NCI-H1694 treated with DMSO at 0.1 percent for 48 hours (cell line): ENCODE data around the gene PRICKLE2.
A peak's percentile ranks its signal among the peaks of the same experiment; 100 is the strongest.

Source experiments
- DNase-seq: peaks from one replicate; lab custom pipeline; 2025; lab: John Stamatoyannopoulos, UW

Gene PRICKLE2

DNA sequence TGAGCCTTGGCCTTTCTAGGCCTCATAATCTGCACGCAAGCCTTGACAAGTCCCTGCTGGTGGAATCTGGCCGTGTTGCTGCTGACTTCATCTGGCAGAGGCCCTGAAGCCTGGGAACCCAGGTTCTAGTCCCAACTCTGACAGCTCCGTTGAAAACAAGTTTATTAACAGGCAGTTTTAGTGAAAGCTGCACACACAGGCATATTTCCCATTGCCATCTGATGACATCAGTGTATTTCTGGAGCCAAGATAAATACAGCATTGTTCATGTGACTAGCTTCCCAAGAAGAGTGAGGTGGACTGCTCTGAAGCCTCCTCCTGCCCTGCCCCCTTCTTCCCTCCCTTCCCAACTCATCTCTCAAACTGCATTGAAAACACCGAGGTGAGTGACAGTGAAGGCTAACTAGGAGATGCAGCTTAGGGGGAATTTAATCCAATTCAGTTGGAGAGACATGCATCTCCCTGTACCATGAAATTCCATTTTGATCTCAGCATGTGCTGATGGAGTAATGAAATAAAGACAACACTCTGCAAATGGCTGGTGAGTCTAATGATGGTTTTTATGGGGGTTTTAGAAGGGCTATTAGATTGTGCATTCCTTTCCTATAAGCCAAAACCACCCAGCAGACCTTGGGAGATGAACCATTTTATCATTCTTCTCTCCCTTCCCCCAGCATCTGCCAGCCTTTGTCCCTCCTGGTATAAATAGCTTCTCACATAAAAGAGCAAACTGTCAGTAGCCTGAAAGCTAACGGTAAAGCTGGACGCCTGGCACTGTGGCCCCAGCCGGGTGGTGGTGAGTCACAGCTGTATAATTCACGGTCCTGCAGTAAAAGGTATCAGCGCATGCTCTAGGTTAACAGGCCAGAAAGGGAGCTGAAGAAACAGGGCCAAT lies 38.0 kb downstream of the PRICKLE2 start:
- DNase-seq: peak; percentile 77

DNA sequence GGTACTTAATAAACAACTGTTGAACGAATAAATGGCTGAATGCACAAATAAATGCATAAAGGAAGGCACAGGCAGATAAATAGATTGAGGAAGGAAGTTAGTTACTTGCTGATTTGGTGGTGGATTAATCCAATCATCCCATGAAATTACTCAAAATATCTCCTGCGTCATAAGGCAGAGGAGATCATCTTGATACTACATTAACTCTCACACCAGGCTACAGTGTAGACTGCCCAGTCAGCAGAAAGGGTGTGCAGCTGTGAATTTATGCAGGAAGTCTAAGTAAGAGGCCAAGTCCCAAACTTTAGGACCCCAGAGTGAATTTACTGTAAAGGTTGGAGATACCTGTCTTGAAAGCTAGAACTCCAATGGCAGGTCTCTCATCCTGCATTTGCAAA lies 38.6 kb downstream of the PRICKLE2 start:
- DNase-seq: peak; percentile 42

DNA sequence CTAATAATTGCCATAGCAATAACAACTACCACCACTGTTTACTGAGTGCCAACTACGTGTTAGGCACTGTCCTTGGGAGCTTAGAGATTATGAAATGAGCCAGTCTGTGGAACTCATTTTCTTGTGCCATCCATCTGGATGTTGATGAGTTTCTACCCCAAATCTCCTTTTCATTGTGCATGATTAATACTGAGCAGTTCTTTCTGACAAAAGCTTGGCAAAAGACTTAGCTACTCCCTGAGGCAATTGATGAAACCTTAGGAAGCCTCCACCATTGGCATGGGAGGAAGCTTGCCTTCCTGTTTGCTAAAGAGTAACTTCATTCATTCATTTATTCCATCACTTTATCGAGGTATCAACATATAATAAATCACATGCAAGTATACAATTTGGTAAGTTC lies 39.8 kb downstream of the PRICKLE2 start:
- DNase-seq: no peak

DNA sequence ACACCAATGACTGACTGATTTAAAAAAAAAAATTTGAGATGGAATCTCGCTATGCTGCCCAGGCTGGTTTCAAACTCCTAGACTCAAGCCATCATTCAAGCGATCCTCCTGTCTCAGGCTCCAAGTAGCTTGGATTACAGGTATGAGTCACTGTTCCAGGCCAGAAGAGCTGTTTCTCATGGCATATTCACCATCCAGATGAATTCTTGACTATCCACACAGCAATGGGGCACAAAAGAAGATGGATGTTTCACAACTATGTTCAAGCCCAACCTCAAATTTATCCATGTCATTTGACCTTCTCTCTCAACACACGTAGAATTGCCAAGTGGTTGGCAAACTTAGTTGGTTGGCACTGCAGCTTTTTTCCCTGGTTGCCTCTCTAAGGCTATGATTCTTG lies 40.6 kb downstream of the PRICKLE2 start:
- no peak for DNase-seq

DNA sequence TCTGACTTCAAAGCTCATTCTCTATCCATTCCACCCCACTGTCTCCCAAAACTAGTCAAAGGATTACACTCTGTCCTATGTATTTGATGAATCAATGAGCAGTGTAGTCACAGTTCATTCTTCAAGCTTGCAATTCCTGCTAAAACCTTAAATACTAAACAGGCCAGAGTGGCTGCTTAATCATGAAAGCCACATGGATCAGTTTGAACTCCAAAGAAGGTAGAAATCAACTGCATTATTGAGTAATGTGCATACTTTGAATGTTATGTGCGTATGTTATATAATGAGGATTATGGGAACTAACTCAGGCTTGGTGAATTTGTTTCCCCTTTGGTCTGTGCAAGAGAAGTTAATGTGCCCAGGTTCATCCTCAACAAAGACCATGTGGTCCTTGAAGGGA lies 45.4 kb downstream of the PRICKLE2 start:
- no peak for DNase-seq

DNA sequence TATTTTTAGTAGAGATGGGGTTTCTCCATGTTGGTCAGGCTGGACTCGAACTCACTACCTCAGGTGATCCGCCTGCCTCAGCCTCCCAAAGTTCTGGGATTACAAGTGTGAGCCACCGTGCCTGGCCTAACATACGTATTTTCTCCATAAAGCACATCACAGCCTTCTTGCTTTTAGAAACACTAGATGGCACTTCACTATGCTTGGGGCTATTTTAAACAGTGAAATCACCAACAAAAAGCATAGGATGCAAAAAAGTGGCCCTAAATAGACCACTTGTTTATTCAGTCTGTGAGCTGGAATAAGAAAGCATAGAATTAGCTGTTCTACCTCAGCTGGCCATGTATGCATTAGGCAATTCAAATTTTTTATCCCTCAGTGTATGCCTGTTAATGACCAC lies 46.0 kb downstream of the PRICKLE2 start:
- no peak for DNase-seq

DNA sequence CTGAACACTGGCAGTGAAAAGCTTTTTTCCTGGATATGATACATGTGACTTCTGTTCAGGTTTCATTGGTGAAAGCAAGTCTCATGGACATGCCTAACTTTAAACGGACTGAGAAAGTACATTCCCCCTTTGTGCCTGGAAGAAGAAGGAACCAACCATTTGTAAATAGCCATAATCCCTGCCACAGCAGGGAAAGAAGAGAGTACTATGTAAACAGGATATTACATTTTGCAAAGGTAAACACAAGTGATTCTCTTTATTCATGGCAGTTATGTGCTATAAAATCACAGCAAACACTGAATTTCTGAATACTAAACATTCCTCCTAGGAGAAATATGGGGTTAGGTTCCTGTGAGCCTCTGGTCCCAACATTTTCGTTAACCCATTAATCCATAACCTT lies 46.8 kb downstream of the PRICKLE2 start:
- DNase-seq: no peak

DNA sequence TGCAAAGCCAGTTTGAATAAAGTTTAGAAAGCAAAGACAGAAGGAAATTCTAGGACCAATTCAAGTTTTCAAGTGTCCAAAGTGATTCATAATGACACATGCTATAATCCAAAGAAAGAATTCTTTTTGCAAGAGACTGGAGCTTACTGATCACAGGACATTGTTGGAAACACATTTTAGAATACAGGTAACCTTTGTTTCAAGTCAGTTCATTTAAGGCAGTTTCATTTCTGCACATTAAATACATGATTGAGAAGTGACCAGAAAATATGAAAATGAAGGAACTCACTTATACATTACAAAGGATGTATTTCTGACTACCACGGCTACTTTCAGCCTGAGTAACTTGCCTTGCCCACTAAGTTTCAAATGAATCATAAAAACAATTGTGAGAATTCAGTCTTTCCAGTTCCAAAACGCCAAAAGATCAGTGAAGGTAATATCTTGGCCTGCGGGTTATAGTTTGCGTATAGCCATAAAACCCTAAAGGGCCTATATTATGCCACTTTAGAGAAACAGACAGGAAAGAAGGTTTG lies 48.7 kb downstream of the PRICKLE2 start:
- DNase-seq: no peak

DNA sequence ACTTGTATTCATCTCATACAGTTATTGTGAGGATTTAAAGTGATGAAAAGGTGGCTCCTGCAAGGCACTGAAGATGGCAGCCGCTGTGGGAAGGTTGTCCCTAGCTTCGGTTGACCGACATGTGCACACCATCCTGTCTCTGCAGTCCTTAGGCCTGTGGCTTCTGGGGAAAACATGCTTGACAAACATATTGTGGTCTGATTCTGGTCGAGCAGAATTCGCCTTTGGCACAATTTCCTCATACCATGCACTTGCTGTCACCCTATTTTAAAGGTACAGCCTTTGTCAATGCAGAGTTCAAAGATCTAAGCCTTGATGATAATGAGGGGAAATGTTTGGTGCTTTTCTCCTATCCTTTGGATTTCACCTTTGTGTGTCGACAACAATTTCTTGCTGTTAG lies 50.9 kb downstream of the PRICKLE2 start:
- no peak for DNase-seq

DNA sequence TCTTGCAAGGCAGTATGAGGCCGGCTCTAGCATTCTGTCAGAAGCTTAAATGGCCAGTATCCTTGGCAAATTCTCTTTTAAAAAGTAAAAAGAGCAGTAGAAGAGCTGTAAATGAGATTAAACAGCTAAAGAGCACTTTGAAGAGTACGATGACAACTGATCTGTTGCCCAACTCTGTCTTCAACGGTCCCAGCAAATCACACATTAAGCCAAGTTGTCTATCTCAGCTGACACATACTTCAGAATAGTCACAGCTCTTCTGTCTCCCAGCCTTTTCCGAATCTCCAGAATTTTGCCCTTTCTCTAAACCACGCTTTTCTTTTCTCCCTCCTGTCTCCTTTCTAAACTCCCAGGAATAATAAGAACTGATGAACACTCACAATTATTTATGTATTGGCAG lies 51.7 kb downstream of the PRICKLE2 start:
- no peak for DNase-seq

DNA sequence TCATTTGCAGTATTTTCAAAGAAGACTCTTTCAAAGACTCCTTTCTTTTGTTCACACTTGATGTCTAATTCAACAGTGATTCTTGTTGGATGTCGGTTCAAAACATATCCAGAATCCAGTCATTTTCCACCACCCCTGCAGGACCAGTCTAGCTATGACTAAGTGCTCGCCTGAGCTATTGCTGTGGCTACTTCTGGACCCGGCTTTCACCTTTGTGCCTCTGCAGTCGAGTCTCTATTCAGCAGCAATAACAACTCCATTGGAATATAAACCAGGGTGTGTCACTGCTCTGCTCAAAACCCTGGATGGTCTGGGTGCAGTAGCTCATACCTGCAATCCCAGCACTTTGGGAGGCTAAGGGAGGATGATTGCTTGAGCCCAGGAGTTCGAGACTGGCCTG lies 55.0 kb downstream of the PRICKLE2 start:
- DNase-seq: no peak

DNA sequence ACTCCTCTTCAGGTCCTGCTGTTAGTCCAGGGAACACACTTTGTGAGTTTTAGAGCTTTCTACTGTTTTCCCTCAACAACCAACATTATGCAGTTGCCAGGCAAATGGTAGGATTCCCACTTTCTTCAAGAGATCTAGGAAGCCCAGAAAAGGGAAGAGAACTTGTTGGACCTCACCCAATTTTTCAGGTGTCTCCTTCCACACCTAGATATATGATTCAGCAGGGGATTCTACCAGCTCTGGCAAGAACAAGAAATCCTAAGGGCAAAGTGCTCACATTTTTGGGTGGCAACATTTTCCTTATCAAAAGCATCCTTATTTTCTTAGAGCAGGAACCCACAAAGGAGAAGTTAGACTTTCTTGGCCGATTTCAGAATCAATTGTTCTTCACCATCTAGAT lies 57.4 kb downstream of the PRICKLE2 start:
- DNase-seq: no peak

DNA sequence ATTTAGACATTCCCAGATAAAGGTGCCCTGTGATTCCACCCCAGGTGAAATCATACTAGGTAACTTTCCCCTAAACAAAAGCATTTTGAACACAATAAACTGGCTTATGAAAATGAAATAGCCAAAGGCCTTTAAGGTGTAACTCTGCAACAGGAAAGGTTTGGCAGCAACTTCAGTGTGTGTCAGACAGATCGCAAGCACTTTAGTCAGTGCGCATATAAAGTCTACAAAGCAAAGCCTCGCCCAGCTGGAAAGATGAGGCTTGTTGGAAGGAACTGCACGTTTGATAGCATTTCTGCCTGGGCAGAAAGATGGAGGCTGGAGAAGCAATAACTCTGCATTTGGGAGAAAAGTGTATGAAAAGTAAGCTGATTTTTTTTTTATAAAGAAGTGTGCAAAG lies 57.9 kb downstream of the PRICKLE2 start:
- DNase-seq: no peak

DNA sequence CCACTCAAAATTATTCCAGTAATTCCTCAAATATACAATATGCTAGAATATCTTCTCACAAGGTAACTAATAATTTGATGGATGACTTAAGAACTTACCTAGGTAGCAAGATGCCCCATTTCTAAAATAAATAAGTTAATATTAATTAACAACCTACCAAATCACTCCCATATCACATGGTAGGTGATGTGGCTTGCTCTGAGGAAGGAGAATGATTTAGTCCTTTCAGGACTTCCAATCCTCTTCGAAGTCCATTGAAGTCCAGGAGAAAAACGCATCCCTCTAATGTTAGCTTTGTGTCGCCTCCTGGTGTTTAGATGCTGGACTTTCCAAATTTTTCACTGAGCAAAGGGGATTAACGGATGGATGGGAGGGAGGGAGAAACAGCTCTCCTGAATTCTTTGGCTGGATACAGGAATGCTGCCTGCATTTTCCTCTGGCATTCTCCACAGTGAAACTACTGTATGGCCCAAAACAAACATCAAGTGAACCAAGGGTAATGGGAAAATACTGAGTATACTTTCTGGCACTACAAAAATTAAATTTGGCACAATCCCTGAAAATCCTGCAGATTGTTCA lies 58.6 kb downstream of the PRICKLE2 start:
- peak; percentile 1 for DNase-seq

DNA sequence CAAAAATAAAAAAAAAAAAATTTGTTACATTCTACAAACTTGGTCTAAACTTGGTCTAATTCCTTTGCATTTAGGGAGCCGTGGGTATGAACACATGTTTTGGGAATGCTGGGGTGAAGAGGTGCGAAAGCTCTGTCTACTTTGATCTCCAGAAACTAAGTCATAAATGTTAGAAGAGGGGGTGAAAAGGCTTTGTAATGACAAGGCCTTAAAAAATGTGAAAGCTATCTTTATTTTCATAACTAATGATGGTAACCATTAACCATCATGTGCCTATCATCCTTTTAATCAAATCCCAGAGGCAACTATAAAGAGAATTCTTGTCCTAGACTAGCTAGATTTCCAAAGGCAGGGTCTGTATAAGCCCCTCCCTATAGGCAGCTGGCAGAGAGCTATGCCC lies 60.9 kb downstream of the PRICKLE2 start:
- no peak for DNase-seq

DNA sequence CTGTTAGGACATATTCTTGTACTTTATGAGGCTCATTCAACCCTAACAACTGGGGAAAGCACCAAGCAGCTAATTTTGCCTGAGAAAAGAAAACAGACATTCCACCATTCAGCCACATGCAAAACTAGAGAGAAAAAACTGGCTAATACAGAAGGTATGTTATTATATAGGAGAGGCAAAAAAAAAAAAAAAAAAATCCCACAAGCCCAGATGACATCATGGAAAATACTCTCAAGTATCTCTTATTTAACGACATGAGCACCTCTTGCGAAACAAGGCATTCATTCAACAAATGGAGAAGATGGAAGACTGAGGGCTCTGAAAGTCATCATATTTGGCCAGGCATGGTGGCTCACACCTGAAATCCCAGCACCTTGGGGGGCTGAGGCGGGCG lies 61.5 kb downstream of the PRICKLE2 start:
- no peak for DNase-seq

DNA sequence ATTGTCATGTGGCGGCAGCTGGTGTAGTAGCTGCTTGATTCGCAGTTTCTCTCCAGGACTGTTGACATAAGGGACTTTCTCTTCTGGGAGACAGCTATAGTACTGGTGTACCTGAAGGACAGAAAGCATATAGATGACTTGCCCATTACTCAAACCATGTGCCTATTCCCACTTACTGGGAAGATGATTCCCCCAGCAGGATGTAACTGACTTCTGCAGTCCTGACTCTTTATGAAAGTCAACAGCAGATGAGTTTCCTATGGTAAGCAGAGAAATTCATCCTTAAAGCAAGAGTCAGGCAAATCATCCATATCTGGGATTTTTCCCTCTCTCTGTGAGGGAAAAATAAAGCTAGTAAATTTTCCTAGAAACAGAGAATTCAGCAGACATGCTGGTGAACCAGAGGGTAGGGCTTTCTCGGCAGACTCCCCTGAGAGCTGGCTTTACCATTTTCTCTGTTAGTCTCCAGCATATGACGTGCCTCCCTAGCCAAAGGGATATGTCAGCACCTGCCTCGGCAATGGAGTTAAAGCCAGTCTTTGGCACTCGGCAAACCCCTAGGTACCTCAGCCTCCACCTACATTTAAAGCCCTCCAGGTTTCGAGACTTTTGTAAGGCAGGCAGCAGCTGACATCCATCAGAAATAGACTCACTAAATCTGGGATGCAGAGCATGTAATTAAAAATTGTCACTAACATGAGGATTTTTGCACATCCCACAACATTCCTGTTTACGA lies 62.1 kb downstream of the PRICKLE2 start:
- DNase-seq: no peak

DNA sequence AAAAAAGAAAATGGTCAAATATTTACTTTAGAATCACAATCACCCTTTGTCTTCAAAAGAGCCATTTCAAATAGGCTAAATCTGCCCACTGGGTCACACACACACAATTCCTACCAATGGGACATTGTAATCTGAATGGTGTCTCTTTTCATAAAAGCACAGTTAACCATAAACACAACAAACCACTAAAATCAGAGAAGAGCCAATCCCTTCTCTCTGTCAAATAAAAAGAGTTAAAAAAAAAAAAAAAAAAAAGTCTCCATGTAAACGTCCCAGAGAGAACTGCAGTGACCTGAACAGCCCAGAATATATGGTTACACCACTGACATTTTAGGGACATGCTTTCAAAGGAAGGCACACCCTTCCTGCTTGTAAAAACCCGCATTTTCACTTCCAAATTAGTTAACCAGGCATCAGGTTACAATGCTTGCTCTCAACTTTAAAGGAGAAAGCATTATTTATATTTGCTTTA lies 63.7 kb downstream of the PRICKLE2 start:
- DNase-seq: no peak

DNA sequence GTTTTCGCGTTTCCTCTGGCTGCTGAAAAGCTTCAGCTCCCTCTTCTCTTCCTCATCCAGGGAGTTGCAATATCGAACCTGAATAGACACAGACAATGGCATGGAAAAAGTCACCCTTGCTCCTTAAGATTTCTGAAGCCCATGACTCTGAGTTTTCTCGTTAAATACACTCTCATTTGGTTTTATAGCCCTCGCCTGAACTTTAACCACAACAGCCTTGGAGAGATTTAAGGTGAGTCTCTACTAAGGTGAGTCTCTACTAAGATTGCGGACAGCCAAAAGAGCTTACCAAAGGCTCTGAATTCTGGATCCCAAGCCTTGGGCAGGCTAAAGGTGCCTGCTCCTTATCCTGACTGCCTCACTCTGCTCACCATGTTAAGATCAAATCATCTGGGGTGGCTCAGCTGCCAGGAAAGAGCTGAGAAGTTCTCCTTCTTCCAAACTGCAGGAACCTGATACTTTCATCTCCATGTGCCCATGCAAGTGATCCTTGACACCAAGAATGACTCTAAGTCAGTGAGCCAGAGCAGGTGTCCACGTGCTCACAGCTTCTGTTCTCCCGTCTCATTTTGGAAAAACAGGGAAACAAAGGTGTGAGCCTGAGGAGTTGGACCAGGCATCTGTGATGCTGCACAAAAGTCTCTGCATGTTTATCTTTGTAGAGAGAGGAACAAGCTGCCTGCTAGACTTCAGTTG lies 65.1 kb downstream of the PRICKLE2 start:
- DNase-seq: no peak

DNA sequence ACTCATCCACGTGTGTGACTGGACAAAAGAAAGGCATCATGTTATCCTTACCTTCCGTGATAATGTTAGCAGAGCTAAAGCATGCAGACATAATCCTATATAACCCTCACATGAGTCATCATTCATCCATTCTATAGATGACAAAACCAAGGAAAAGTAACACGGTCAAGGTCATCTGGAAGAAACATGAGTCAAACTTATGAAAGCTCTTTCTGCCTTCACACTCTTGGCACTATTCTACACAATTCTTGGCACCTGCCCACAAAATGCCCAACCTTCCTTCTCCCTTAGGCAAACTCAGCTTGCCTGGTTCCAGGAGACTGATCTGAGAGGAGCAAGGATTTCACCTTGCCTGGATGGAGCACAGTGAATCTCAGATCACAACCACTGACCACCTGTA lies 66.9 kb downstream of the PRICKLE2 start:
- DNase-seq: no peak

DNA sequence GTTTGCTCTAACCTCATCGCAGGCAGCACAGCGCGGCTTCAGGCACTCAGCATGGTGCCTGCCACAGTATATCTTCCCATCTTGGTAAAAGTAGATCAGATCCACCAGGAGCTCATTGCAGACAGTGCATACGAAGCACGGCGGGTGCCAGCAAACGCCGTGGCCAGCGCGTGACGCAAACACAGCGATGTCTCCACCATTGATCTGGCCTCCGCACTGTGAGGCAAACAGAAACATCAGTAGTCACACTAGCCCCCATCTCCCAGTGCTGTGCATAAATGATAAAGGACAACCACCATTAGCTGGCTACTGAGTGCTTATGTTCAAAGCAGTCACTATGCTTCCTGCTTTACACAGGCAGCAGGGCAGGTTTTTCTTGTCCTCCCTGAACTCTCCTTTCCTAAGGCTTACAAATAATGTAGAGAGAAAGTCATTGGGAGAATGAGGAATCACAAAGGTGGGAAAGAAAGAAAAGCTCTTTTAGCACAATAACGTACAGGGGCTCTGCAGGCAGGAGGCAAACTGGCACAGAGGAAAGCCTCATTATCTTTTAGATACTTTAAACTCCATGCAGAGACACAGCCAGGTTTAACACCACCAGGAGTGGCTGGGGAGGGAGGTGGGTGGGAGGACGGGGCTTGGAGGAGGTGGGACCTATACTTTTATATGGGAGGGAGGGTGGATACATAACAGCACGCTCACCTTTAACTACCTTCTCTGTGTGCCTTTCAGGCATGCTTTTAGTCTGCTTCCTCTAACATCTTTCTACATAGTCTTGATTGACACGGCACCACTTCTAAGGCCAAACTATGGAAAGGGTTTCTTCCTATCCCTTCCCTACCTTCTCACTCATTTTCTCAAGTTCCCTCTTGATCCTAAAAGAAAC lies 67.9 kb downstream of the PRICKLE2 start:
- no peak for DNase-seq
